Activated B cell treated with CpG ODN at 0.5 μM for 24 hours (primary cell): ENCODE data around the gene ASCC2. TPM values are rescaled to one million over a fixed set of nuclear protein-coding genes. Genes with fewer than 3 reads are reported as not detected.

Source experiments
- ATAC-seq: fragments of 200-7000 bp; cut with Tn5 transposase; one replicate; pipeline ENCODE4 v1.10.0; 2021; ENCODE audit warnings: low read depth, mild to moderate bottlenecking, moderate library complexity
- CTCF ChIA-PET: fragments of 350-600 bp; sonication (Branson Sonifier 250); formaldehyde crosslinking; loops from one replicate; lab custom pipeline; 2021; ENCODE audit warnings: antibody characterized with exemption; lab: Charles Lee
- POLR2A ChIA-PET: fragments of 350-600 bp; sonication (Branson Sonifier 250); formaldehyde crosslinking; loops from one replicate; lab custom pipeline; 2021; ENCODE audit warnings: antibody characterized with exemption; lab: Charles Lee
- DNase-seq: peaks from one replicate; pipeline ENCODE4 v3.0.0; 2022
- H3K27ac Mint-ChIP-seq: one replicate; pipeline ENCODE4 v1.8.0; 2020; ENCODE audit warnings: mixed read lengths
- H3K27me3 Mint-ChIP-seq: one replicate; pipeline ENCODE4 v1.8.0; 2021; ENCODE audit warnings: mixed read lengths
- H3K36me3 Mint-ChIP-seq: one replicate; pipeline ENCODE4 v1.8.0; 2021; ENCODE audit warnings: low read depth, mixed read lengths
- H3K4me1 Mint-ChIP-seq: one replicate; pipeline ENCODE4 v1.8.0; 2021; ENCODE audit warnings: mixed read lengths
- H3K4me3 Mint-ChIP-seq: one replicate; pipeline ENCODE4 v1.8.0; 2020; ENCODE audit warnings: mild to moderate bottlenecking, mixed read lengths
- H3K9me3 Mint-ChIP-seq: one replicate; pipeline ENCODE4 v1.8.0; 2020; ENCODE audit warnings: mixed read lengths
- CTCF ChIP-seq: fragments of 200-600 bp; IDR thresholded peaks from one replicate; pipeline ENCODE4 v1.8.0; 2022; ENCODE audit warnings: antibody characterized with exemption, mild to moderate bottlenecking
- intact Hi-C: fragments of 100-400 bp; cut with micrococcal nuclease; formaldehyde crosslinking; loops from one replicate; pipeline ENCODE4 v1.15.1; 2024
- total RNA-seq: library from RNA; stranded (reverse); gene quantifications from 2 replicates; pipeline ENCODE4 v1.2.3, GENCODE V29; 2022

Gene ASCC2
- total RNA-seq, 1 donor from 2014 or later, result 89.7 TPM

- Mint-ChIP-seq H3K4me1 (no peaks in the 10 kb centered on the region), H3K4me3 (no peak overlapping the region), H3K36me3 (no peaks in the 10 kb centered on the region), H3K27me3 (peaks cover 6% of the 10 kb centered on the region), H3K9me3 (no peaks in the 10 kb centered on the region), H3K27ac (no peak overlapping the region)
- POLR2A ChIA-PET, result no interaction called here
- intact Hi-C loops, result no loop called here
- CTCF ChIA-PET, result no interaction called here
- no peak for TF ChIP-seq CTCF
- DNase-seq (no peak), ATAC-seq (no peak)
Measured at GRCh38 chr22:29873943-29874342, 35.9 kb upstream of the ASCC2 start.

GRCh38 chr22:29872989-29873388 is 34.9 kb upstream of the ASCC2 start:
- H3K4me3 Mint-ChIP-seq, result no peak overlapping the region
- no peak for ATAC-seq
- POLR2A ChIA-PET, result no interaction called here
- intact Hi-C loops, result no loop called here
- no peak overlapping the region for H3K27ac Mint-ChIP-seq
- no peak for TF ChIP-seq CTCF
- H3K9me3 Mint-ChIP-seq, result no peaks in the 10 kb centered on the region
- no peak for DNase-seq
- H3K4me1 Mint-ChIP-seq, result no peaks in the 10 kb centered on the region
- CTCF ChIA-PET, result no interaction called here
- H3K27me3 Mint-ChIP-seq, result peaks cover 8% of the 10 kb centered on the region
- H3K36me3 Mint-ChIP-seq, result no peaks in the 10 kb centered on the region

GRCh38 chr22:29872144-29872893 is 34.2 kb upstream of the ASCC2 start:
- POLR2A ChIA-PET, result interaction anchor here (0.6 kb wide), 1 partner anchor 38 kb away, joined by 3 read pairs; no protein-coding TSS in a partner anchor
- CTCF ChIA-PET, result no interaction called here
- intact Hi-C loops, result no loop called here
- peaks cover 4% of the 10 kb centered on the region for H3K27me3 Mint-ChIP-seq
- H3K9me3 Mint-ChIP-seq, result no peaks in the 10 kb centered on the region
- no peak for TF ChIP-seq CTCF
- no peaks in the 10 kb centered on the region for H3K4me1 Mint-ChIP-seq
- no peak overlapping the region for H3K4me3 Mint-ChIP-seq
- no peaks in the 10 kb centered on the region for H3K36me3 Mint-ChIP-seq
- H3K27ac Mint-ChIP-seq, result no peak overlapping the region
- ATAC-seq (no peak), DNase-seq (no peak)

- no peak for ATAC-seq
- POLR2A ChIA-PET, result no interaction called here
Measured at GRCh38 chr22:29871684-29872083, 33.6 kb upstream of the ASCC2 start.

GRCh38 chr22:29870574-29870973 is 32.5 kb upstream of the ASCC2 start:
- no peak for TF ChIP-seq CTCF
- no peak overlapping the region for H3K27ac Mint-ChIP-seq
- no peak for DNase-seq
- H3K27me3 Mint-ChIP-seq, result peaks cover 6% of the 10 kb centered on the region
- no peaks in the 10 kb centered on the region for H3K4me1 Mint-ChIP-seq
- intact Hi-C loops, result no loop called here
- no peak for ATAC-seq
- H3K4me3 Mint-ChIP-seq, result no peak overlapping the region
- H3K9me3 Mint-ChIP-seq, result no peaks in the 10 kb centered on the region
- POLR2A ChIA-PET, result no interaction called here
- CTCF ChIA-PET, result no interaction called here
- no peaks in the 10 kb centered on the region for H3K36me3 Mint-ChIP-seq

More at GRCh38 chr22:29871684-29872083, 33.6 kb upstream of the ASCC2 start:
- no peak overlapping the region for H3K4me3 Mint-ChIP-seq
- no peak overlapping the region for H3K27ac Mint-ChIP-seq
- intact Hi-C loops, result no loop called here
- CTCF ChIA-PET, result no interaction called here
- no peaks in the 10 kb centered on the region for H3K36me3 Mint-ChIP-seq
- H3K9me3 Mint-ChIP-seq, result no peaks in the 10 kb centered on the region
- peaks cover 4% of the 10 kb centered on the region for H3K27me3 Mint-ChIP-seq
- no peak for DNase-seq
- TF ChIP-seq CTCF, result no peak
- no peaks in the 10 kb centered on the region for H3K4me1 Mint-ChIP-seq
